DMS 273 treated with DMSO at 0.1 percent for 48 hours (cell line): ENCODE measurements around the gene MRTFA.

Experiments
- DNase-seq: peaks from one replicate; lab custom pipeline; 2025; lab: John Stamatoyannopoulos, UW

Gene MRTFA

DNA sequence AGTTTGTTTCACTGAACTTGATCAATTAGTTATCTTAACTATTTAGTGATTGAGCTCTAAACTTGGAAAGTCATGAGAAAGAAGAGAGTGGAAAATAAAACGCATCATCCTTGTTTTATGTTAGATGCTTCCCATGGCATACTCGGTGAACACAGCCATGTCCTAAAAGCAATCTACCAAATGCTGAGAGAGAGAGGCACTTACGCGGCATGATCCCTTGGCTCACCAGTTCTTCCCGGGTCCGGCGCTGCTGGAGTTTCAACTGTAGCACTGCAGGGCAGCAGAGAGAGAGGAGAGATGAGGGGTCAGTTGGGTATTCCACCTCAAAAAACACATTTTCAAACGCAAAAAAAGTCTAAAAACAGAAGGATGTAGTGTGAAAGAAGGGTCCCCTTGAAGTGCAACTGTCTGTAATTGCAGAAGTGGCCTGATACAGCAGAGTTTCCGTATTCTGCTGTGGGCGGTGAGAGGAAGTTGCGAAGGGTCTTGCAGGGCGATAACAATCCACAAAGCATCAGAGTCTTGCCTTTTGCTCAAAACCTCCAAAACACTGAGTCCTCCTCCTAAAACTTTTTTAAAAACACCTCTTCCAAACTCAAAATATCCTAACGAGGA, 173.4 kb downstream of the MRTFA start:
- no peak for DNase-seq

DNA sequence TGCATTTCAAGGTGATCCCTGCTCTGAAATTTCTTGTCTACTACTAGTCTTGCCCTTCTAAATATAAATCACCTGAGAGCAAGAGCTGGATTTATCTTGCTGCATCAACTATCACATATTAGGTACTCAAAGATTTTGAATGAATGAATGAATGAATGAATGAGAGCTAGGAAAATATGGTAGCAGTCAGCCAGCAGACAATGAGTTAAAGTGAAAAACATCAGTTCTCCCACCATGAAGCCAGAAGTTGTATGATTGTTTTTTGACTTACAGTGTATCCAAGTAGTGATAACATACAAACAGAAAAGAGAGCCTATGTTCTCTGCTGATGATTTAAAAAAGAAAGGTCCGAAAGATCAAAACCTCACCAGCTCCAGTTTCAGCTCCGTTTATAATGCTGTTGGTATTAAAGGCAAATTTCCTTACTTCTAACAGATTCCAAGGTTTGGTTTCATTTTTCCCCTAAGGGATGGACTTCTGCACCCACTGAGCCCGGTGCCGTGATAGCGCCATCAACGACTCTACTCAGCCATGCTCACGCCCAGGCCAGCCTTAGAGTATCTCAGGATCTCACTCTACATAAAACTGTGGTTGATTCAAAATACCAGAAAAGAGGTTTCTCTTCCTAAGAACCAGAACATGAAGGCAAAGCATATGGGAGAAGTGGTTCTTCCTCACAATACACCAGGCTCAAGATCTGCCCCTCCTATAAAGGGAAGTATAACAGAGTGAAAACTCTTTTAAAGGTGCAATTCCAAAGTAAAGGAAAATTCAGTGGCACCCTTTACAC, 174.1 kb downstream of the MRTFA start:
- DNase-seq, result no peak

DNA sequence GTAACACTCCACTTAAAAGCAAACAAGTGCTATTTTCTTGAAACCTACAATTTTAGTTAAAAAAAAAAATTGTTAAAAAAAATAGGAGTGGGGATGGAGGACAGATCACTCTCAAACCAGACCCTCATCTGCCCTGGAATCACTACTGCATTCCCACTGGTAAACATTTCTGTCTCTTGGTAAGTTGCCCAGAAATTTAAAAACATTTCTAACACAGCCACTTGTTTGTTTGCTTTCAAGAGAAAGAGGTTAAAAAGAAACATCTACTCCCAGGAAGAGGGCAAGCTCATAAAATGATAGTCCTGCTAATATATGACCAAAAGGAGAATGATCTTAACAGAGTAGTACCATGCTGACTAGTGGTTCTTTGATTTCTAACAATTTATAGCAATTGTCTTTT, 182.8 kb downstream of the MRTFA start:
- DNase-seq, result no peak

DNA sequence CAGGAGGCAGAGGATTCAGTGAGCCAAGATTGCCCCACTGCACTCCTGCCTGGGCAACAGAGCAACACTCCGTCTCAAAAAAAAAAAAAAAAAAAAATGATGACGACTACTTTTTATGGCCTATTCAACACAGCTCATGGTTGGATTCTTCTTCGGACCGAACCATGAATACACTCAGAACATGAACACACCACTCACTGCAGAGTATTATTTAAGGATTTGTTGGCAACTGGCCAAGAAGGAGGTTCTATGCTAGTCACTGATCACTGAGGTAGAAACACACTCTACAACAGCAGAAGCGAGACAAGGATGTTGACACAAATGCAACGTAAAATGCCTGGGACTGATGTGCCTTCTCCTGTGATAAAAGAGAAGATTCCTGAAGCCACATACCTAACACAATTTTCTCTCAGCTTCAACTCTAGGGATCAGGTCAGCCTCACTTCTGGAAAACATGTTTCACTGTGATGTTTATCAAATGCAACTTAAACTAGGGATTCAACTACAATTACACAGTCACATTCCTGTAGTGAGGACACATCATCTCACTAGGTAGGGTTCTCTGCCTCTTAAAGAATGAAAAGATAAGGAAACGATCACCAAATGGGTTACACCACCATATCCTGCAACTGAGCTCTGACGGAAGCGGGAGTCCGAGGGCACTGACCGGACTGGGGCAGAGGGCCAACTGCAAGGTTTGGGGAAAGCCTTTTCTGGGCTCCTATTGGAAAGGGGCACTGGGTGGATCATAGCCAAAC, 183.6 kb downstream of the MRTFA start:
- DNase-seq, result no peak

DNA sequence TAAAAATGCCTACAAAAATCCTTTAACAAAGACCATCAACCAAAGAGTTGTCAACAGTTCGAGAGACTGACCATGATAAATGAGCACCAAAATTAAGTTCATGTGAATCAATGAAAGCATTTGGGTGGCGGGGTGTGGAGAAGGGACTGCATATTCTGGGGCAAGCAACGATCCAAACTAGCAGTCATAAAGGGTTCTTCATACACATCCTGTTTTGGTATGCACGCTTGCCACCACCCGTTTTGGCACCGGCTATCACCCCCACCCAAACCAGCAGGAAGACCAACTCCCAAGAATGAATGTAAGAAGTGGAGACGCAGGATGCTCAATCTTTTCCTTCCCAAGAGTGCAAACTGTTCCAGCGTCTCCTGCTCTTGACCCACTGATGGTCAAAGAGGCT, 185.3 kb downstream of the MRTFA start:
- DNase-seq, result no peak

DNA sequence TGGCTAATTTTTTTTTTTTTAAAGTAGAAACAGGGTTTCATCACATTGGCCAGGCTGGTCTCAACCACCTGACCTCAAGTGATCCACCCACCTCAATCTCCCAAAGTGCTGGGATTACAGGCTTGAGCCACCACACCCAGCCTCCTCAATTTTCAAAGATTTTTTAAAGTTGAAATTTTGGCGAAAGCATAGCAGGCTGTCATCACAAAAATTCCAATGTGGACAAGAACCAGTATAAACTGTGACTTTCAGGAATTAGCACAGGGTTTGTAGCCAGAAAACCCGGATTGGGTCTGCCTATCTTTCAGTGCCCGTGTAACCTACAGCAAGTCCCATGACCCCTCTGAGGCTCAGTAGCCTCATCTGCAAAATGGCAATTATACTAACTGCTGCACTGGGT, 185.9 kb downstream of the MRTFA start:
- DNase-seq, result no peak

DNA sequence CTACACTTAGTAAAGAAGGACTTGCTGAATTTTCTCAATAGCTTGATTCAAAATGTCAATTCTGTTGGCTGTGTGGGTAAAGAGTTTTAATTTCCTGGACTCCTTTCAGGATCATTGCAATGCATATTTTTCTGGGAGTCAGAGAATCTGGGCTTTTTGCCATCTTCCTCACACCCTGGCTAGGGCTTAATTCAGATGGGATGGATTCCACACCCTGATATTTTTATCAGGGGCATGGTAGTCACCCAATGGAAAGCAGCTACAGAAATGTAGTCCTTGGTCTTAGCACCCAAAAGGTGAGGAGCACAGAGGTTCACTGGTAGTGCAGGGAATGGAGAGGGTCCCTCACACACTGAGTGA, 186.9 kb downstream of the MRTFA start:
- no peak for DNase-seq

DNA sequence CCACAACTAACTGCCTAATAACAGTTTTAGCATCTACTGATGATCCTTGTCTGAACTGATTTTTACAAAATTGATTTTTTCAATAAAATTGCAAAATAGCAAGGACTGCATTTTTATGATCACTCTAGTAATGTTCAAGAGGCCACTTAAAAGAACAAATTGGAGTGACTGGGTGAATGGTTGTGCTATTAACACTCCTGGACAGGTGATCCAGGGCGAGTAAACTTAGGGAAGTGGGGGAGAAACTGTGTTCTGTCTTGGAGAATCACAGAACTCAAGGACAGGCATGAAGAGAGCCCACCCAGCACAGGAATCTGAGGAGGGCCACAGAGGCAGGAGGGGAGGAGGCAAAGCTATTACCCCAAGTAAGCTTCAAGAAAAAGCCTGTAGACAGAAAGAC, 190.3 kb downstream of the MRTFA start:
- no peak for DNase-seq

DNA sequence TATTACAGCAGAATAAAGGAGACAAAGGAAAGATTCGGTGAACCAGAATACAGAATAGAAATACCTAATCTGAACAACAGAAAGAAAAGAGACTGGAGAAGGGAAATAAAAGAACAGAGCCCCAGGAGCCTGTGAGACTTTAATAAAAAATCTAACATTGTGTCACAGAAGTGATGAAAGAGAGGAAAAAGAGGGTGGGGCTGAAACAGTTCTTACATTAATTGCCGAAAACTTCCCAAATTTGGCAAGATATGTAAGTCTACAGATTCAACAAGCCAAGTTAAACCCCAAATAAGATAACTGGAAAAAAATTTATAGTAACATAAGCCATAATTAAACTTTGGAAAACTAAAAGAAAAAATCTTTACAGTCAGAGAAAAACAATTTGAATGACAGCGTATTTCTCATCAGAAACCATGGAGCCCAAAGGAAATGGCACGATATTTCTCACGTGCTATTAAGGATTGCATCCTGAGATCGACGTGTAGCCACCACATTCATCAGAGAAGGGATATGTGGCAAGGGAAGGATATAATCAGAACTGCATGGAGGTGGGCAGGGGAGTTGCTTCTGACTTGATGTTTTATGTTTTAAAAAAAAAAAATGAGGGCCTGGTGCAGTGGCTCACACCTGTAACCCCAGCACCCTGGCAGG, 192.2 kb downstream of the MRTFA start:
- no peak for DNase-seq

DNA sequence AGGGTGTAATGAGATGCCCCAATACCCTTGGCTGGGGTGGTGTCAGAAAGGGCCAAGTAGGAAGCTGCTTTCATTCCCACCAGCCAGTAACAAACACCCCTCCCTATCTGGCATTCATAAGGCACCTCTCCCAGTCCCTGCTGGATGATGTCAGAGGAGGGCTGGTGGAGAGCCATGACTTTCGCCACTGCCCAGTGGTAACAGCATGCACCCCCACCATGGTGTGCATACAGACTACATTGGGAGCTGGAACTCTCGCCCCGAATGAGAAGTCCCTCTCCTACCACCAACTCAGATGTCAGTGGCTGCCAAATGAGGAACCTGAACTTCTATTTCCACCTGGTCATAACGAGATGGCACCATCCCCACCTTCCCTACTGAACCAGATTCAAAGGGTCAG, 192.8 kb downstream of the MRTFA start:
- no peak for DNase-seq

DNA sequence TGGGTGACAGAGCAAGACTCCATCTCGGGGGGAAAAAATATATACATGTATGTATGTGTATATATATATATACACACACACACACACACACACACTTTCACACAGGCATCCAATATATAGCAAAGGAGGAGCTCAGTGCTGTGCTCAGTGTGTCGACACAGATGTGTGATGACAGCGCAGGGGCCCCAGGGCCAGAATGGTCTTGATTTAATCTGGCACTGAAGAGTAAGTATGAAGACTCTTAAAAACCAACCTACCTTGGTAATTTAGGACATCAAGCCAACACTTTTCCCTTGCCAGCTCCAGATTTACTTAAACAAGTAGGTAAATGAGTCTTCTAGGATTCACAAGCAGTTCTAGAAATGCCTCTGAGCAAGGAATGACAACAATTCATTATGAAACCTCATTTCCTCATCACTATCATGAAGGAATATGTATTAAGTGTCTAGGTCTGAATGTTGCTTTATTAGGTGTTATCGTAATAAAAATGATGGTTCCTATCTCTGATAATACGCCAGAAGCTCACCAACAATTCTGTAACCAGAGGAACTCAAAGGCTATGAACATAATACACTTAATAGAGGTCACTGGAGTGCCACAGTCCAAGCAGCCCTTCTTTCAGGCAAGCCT, 194.6 kb downstream of the MRTFA start:
- no peak for DNase-seq

DNA sequence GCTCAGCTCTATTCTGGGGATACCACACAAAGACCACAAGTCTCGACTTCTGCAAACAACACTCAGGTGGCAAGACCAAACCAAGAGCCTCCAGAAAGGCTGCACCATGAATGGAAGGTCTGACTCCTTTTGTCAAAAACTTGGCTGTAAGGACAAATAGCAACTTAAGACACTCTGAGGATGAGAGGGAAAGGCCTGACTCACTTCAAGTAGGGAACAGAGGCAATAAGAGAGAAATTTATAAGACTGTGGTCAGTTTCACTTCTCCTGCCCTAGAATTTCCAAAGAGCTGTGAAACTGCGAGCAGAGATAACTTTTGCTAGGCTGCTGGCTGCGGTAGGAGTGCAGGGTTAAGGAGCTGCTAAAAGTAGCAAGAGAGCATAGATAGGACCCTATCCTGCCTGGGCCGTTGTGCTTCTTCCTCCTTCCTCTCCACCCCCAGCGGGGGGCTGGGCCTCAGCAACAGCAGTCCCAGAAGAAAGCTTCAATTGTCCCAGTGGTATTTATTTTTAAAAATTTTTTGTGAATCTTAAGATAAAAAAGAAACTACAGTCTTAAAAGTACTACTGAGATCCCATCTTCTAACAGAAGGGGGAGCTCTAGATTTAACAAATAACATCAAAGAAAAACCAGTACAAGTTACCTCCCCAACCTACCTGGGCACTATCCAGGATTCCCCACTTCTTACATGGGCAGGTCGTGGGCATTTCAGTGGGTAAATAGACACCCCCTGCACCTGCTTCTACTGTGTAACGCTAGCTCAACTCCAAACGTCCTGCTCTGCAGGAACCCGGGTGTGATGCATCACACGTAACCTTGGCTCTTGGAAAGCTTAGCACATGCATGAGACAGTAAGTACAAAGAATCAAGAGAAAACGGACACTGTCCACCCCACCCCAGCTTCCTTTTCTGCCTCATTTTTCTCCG, 199.8 kb downstream of the MRTFA start:
- no peak for DNase-seq

DNA sequence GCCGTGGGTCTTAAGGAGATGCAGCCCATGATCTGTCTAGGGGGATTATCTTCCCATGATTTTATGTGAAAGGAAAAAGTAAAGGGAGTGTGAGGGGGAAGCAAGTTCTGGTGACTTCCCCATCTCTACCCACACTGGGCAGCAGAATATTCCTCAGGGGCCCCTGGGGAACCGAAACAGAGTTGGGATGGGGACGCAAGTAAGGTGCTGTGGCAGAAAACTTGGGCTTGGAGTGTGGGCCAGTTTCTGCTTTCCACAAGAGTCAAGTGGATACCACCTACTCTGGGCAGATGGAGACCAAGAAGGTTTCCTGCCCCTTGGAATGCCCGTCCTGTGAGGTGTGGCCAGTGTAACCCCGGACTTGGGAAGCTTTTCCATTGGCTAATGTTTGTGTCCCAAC, 201.8 kb downstream of the MRTFA start:
- no peak for DNase-seq

DNA sequence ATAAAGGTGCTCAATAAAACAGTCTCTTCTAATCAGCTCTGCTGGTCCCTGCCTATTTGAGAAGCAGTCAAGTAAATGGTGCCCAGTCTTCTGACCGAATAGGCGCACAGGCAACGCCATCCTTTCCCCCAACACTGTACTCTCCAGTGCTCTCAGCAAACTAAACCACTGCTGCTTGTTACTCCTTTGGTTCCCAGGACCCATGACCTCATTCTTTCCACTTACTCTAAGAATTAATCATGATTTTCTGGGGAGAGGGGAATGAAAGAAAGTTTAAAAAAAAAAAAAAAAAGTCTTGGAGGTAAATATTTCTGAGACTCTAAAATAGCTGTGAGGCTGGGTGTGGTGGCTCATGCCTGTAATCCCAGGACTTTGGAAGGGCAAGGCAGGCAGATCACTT, 202.4 kb downstream of the MRTFA start:
- no peak for DNase-seq

DNA sequence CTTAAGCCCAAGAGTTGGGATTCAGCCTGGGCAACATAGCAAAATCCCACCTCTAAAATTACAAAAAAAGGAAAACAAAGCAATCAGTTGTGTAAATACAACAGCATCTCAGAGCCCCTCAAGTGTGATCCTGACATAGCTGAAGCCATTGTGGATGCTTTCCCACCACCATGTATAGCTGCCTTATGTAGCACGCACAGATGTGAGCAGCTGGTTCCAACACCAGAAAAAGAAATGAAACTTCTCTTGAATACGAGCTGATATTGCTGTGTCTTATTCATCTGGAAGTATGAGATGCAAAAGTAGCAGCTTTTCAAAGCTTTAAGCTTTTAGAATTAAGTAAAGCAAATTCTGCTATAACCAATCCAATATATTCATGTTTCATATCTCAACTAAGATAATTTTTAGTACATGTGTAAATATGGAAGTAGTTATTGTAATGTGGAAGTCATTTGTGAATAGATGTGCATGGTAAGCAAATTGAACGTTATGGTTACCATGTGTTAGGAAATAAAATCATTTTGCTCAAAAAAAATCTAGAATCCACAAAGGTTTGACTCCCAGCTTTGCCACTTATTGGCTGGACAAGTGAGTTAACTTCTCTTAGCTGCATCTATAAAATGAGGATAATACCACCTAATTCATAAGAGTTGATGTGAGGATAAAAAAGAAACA, 203.0 kb downstream of the MRTFA start:
- DNase-seq, result no peak

DNA sequence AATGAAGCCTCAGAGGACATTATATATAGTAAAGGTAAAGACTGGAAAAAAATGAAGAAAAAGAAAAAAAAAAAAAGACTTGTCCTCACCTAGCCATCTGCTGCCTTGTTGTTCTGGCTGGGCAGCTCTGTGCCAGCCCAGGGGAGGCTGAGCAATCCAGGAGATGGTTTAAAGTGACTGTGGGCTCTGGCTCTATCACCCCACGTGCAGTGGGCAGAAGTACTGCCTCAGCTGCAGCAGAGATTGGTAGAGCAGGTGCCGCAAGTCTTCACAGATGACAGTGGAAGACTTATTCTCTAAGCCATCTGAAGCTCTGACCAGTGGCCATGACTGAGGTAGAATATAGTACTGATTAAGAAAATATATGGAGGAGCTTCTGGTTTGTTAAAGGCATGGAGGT, 203.9 kb downstream of the MRTFA start:
- no peak for DNase-seq

DNA sequence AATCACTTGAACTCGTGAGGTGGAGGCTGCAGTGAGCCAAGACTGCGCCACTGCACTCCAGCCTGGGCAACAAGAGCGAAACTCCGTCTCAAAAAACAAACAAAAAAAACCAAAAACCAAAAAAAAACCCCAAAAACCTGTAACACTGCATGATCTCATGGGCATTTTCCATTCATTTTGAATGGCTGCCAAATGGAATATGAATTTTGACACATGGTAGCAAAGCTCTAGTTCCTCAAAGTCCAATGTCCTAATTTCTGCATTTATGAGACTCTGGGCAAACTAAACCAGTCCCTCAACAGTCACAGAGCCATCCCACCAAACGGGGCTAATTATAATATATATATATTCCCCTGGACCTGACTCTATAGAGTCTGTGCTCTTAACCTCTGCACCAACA, 204.4 kb downstream of the MRTFA start:
- no peak for DNase-seq

DNA sequence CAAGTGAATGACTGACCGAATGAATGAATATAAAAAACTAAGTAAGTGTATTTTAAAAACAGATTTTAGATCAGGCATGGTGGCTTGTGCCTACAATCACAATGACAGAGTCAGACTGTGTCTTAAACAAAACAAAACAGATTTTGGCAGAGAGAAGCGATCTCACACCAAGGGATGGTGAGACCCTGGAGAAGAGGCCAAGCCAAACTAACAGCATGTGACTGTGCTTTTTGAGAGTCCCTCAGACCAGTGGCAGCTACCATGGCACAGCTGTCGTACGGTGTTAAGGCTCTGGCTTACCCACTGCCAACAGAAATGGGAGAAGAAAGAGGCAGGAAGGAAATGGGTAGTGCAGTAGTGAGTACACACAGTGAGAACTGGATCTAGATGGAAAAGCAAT, 205.5 kb downstream of the MRTFA start:
- DNase-seq, result no peak

DNA sequence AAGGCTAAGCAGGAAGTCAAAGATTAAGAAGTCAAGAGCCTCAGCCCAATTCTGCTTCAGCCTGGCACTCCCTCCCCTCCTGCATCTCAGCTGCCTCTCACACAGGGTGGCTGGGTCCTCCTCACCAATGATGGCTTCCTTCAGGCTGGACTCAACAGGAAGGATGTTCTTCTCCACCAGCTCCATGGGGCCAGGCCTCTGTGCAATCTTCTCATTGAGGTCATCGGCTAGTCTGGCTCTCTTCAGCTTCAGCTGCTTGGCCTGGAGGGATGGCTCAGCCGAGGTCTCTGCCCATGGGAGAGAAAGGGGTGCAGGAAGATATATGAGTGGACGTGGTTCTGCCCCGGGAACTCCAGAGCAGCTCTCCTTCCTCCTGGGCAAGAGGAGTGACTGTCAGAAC, 207.0 kb downstream of the MRTFA start:
- DNase-seq, result no peak

DNA sequence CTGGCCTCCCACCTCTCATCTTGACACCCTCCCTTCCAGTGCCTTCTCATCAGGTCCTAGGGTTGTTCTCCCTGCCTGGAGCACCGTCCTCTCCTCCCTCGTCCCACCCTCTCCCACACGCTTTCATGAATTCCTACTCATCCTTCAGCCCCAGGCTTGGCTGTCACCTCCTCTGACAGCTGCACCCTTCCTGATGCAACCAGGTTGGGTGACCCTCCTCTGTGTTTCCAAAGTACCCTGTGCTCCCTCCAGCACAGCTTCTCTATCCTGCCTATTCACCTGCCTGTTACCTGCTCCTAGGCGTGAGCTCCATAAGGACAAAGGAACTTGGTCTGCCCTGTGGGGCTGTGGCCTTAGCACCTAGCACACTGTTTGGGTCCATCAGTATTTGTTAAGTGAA, 207.7 kb downstream of the MRTFA start:
- DNase-seq, result no peak
